Osteoblast (primary cell): Measurements from ENCODE around the gene SERTM2. TPM values are rescaled to one million over a fixed set of nuclear protein-coding genes. Genes with fewer than 3 reads are reported as not detected.
"Not testable (repeated sequence)": the region's sequence is repeated elsewhere in the genome, so short reads cannot be mapped to it uniquely, and the experiment has no call there.

Source experiments
- DNase-seq: peaks from one replicate; pipeline ENCODE4 v3.0.0; 2011; ENCODE audit warnings: low spot score, mixed read lengths; ENCODE audit not compliant: insufficient read length; ENCODE audit errors: missing footprints
- H2AFZ ChIP-seq: 2 replicates; pipeline ENCODE4 v1.6.0; 2011; ENCODE audit warnings: mild to moderate bottlenecking, low read length
- H3K27ac ChIP-seq: 2 replicates; pipeline ENCODE4 v1.5.1; 2011; ENCODE audit warnings: mild to moderate bottlenecking, low read depth, low read length, moderate library complexity
- H3K27me3 ChIP-seq: 2 replicates; pipeline ENCODE4 v1.6.0; 2012; ENCODE audit warnings: mild to moderate bottlenecking, control low read depth, inconsistent platforms, low read length, moderate library complexity; ENCODE audit not compliant: insufficient read depth
- H3K36me3 ChIP-seq: 2 replicates; pipeline ENCODE4 v1.5.1; 2011; ENCODE audit warnings: mild to moderate bottlenecking, low read length, control low read depth, moderate library complexity; ENCODE audit not compliant: insufficient read depth
- H3K4me1 ChIP-seq: 2 replicates; pipeline ENCODE4 v1.5.1; 2011; ENCODE audit warnings: mild to moderate bottlenecking, low read length, control low read depth, moderate library complexity; ENCODE audit not compliant: insufficient read depth
- H3K4me2 ChIP-seq: 2 replicates; pipeline ENCODE4 v1.6.0; 2011; ENCODE audit warnings: mild to moderate bottlenecking, low read length; ENCODE audit not compliant: insufficient read depth
- H3K4me3 ChIP-seq: fragments of 200-600 bp; sonication (generic); 3 replicates; pipeline ENCODE4 v1.5.1; 2012; ENCODE audit warnings: mild to moderate bottlenecking, low read length, inconsistent platforms; ENCODE audit not compliant: insufficient read depth
- H3K79me2 ChIP-seq: 2 replicates; pipeline ENCODE4 v1.6.0; 2012; ENCODE audit warnings: mild to moderate bottlenecking, low read length, control low read depth, inconsistent platforms; ENCODE audit not compliant: insufficient read depth
- H3K9me3 ChIP-seq: 2 replicates; pipeline ENCODE4 v1.5.1; 2011; ENCODE audit warnings: low read depth, low read length, control low read depth
- H4K20me1 ChIP-seq: 2 replicates; pipeline ENCODE4 v1.6.0; 2012; ENCODE audit warnings: mild to moderate bottlenecking, low read length, control low read depth; ENCODE audit not compliant: insufficient read depth
- total RNA-seq: library from RNA; depleted of rRNA; stranded (reverse); fragments of >200 nt; gene quantifications from 2 replicates; pipeline ENCODE4 v1.2.3, GENCODE V29; 2012
- TF ChIP-seq, protein P1 (sequence below): IDR thresholded peaks from 2 replicates; pipeline ENCODE4 v1.5.1; 2011; ENCODE audit warnings: mild to moderate bottlenecking, low read depth, low read length, moderate library complexity; ENCODE audit errors: extremely low read depth

The SERTM2 gene
- total RNA-seq, 1 donor: not detected

DNA sequence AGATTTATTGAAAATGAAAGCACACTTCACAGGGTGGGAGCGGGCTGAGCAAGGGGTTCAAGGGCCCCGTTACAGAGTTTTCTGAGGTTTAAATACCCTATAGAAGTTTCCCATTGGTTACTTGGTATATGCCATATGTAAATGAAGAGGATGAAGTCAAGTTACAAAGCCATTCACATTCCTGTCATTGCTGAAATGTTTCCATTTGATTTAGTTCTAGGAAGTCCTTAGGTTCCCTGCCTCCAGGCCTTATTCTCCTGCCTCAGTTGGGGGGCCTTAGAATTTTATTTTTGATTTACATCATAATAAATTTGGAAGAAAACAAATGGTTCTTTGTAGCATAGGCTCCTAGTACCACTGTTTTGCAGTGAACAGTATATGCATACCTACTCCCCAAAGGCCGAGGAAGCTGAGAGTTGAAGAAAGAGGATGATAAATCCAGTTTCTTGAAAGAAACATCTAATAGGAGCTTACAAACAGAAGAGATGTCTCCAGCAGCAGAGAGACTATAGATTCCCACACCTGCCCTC lies 31.8 kb downstream of the SERTM2 start:
- no peak for DNase-seq
- H3K4me1 ChIP-seq: no peaks in the 10 kb centered on the region
- no peaks in the 10 kb centered on the region for H3K79me2 ChIP-seq
- no peak overlapping the region for H3K27ac ChIP-seq
- no peaks in the 10 kb centered on the region for H3K9me3 ChIP-seq
- TF ChIP-seq, protein P1, sequence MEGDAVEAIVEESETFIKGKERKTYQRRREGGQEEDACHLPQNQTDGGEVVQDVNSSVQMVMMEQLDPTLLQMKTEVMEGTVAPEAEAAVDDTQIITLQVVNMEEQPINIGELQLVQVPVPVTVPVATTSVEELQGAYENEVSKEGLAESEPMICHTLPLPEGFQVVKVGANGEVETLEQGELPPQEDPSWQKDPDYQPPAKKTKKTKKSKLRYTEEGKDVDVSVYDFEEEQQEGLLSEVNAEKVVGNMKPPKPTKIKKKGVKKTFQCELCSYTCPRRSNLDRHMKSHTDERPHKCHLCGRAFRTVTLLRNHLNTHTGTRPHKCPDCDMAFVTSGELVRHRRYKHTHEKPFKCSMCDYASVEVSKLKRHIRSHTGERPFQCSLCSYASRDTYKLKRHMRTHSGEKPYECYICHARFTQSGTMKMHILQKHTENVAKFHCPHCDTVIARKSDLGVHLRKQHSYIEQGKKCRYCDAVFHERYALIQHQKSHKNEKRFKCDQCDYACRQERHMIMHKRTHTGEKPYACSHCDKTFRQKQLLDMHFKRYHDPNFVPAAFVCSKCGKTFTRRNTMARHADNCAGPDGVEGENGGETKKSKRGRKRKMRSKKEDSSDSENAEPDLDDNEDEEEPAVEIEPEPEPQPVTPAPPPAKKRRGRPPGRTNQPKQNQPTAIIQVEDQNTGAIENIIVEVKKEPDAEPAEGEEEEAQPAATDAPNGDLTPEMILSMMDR: no peak
- no peak overlapping the region for H3K4me3 ChIP-seq
- no peaks in the 10 kb centered on the region for H3K36me3 ChIP-seq
- no peak overlapping the region for H2AFZ ChIP-seq
- peaks cover 4% of the 10 kb centered on the region for H3K27me3 ChIP-seq
- H4K20me1 ChIP-seq: no peaks in the 10 kb centered on the region
- H3K4me2 ChIP-seq: no peak overlapping the region

DNA sequence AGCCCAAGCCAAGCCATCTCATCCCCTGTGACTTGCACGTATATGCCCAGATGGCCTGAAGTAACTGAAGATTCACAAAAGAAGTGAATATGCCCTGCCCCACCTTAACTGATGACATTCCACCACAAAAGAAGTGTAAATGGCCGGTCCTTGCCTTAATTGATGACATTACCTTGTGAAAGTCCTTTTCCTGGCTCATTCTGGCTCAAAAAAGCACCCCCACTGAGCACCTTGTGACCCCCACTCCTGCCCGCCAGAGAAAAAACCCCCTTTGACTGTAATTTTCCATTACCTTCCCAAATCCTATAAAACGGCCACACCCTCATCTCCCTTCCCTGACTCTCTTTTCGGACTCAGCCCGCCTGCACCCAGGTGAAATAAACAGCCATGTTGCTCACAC lies 37.8 kb downstream of the SERTM2 start:
- H3K9me3 ChIP-seq, DNase-seq, H3K36me3 ChIP-seq, H3K27ac ChIP-seq, H4K20me1 ChIP-seq, H3K79me2 ChIP-seq, H3K4me3 ChIP-seq, H3K4me2 ChIP-seq, H3K4me1 ChIP-seq, H2AFZ ChIP-seq, H3K27me3 ChIP-seq: not testable (repeated sequence)

DNA sequence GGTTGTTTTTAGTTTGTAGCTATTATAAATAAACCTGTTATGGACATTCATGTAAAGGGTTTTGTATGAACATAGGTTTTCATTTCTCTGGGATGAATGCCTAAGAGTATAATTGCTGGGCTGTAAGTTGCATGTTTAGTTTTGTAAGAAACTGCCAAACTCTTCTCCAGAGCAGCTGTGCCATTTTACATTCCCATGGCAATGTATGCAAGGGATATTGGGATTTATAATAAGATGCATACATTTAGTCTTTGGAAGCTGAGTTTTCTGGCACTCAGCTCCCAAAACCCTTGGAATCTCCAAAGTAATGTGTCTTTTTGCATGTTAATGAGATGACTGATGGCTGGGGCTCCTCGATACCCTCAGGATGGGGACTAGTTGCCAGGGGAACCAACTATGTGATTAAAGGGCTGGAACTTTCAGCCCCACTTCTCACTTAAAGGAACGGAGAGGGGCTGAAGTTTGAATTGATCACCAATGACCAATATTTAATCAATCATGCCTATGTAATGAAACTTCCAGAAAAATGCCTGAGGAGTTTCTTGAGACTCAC lies 44.0 kb downstream of the SERTM2 start:
- H3K79me2 ChIP-seq: no peaks in the 10 kb centered on the region
- TF ChIP-seq, protein P1: no peak
- no peaks in the 10 kb centered on the region for H3K4me1 ChIP-seq
- no peak for DNase-seq
- no peaks in the 10 kb centered on the region for H3K27me3 ChIP-seq
- H3K27ac ChIP-seq: no peak overlapping the region
- no peaks in the 10 kb centered on the region for H3K36me3 ChIP-seq
- H4K20me1 ChIP-seq: no peaks in the 10 kb centered on the region
- H3K9me3 ChIP-seq: no peaks in the 10 kb centered on the region
- H2AFZ ChIP-seq: no peak overlapping the region
- H3K4me3 ChIP-seq: no peak overlapping the region
- H3K4me2 ChIP-seq: no peak overlapping the region

DNA sequence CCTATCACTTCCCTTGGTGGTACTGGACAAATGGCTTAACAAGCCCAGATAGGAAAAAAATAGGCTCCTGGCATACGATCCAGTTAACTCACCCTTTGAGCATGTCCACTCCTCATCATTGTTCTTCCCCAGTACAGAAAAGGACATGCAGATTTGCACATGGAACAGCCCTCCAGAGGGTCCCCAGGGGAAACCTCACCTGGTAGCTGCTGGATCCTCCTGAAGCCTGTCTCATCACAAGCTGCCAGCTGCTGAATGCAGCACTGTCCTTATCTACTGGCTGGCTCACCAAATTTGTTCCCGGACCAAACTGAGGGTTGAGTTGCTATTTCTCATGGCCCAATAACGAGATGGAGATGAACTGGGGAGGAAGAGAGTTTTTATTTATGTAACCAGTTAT lies 49.4 kb downstream of the SERTM2 start:
- Histone ChIP-seq H3K4me1 (no peaks in the 10 kb centered on the region), H3K36me3 (no peaks in the 10 kb centered on the region)
- TF ChIP-seq, protein P1: no peak

More for the DNA sequence above, 49.4 kb downstream of the SERTM2 start:
- Histone ChIP-seq H3K9me3 (no peaks in the 10 kb centered on the region), H3K4me2 (no peak overlapping the region), H3K27ac (no peak overlapping the region), H3K79me2 (no peaks in the 10 kb centered on the region), H4K20me1 (no peaks in the 10 kb centered on the region), H2AFZ (no peak overlapping the region), H3K4me3 (no peak overlapping the region), H3K27me3 (peaks cover 6% of the 10 kb centered on the region)
- no peak for DNase-seq
